ENCODE data around the gene HELB. TPM values are rescaled to one million over a fixed set of nuclear protein-coding genes. Genes with fewer than 3 reads are reported as not detected.

Gene HELB
- total and polyA plus RNA-seq, 2 of the 8 experiments (the other 6 are each of a cell fraction or from before 2014, with no cell fraction given): 1.8 to 7.6 TPM

DNA sequence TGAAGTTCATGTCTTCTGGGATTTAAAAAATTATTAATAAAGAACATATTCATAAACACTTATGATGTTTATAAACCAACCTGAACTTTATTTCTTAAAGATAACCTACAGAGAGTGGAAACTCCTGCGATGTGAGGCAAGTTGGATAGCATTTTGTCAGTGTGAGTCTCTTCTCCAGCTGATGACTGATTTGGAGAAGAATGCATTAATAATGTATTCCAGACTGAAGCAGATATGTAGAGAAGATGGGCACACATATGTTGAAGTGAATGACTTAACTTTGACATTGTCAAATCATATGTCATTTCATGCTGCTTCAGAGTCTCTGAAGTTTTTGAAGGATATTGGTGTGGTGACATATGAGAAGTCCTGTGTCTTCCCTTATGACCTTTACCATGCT, 7.3 kb downstream of the HELB start:
- H2AFZ ChIP-seq (ENCODE audit: low read length): no peak overlapping the region
- H2BK15ac ChIP-seq (ENCODE audit: low read length): no peak overlapping the region
- no peaks in the 10 kb centered on the region for H3K23me2 ChIP-seq (ENCODE audit: low read depth, low read length)
- H3K79me2 ChIP-seq (ENCODE audit: control insufficient read depth in 1 of 2, insufficient read depth in 2 of 2, low read length in 2 of 2): 0 out of 4 replicates have a peak, but pooled peaks cover 0 to 3% of the 10 kb centered on the region in 2 experiments
- H2AK5ac ChIP-seq (ENCODE audit: low read depth, low read length): no peak overlapping the region
- no peak overlapping the region for H3K9ac ChIP-seq (replicated peaks in 1 of 4; ENCODE audit: extremely low read depth in 1 of 4, low read depth in 3 of 4, low read length in 3 of 4)
- H3K36me3 ChIP-seq (ENCODE audit: control insufficient read depth in 2 of 4, insufficient read depth in 4 of 4, low read length in 3 of 4): peaks cover 0 to 36% (median 15%) of the 10 kb centered on the region in 4 experiments; a peak in 6 of 8 replicates
- no peak overlapping the region for H3K4me3 ChIP-seq (ENCODE audit: extremely low read depth in 1 of 4, insufficient read depth in 2 of 4, low read depth in 3 of 4, low read length in 4 of 4)
- FAIRE-seq: no peak
- no peaks in the 10 kb centered on the region for H4K20me1 ChIP-seq (replicated peaks in 1 of 2; ENCODE audit: control insufficient read depth in 1 of 2, insufficient read depth in 2 of 2, low read length in 2 of 2)
- DNase-seq (ENCODE audit: low read depth in 1 of 2, low spot score in 2 of 2): no peak
- no peak overlapping the region for H3K56ac ChIP-seq (replicated peaks; ENCODE audit: insufficient read length, low read depth, low read length)
- ChIA-PET CTCF (ENCODE audit: partially characterized antibody) (no interaction called here), POLR2A (ENCODE audit: partially characterized antibody) (no interaction called here)
- H3K4ac ChIP-seq (replicated peaks; ENCODE audit: insufficient read length, low read depth, low read length): no peak overlapping the region
- H3K14ac ChIP-seq (ENCODE audit: insufficient read length): no peak overlapping the region
- no peaks in the 10 kb centered on the region for H3K79me1 ChIP-seq (ENCODE audit: low read depth, low read length)
- no peak overlapping the region for H2BK20ac ChIP-seq (ENCODE audit: low read length)
- WGBS, 2 experiments (ENCODE audit: extremely low coverage in 1 of 2, insufficient coverage in 1 of 2, insufficient read length in 1 of 2, insufficient replicate concordance in 2 of 2, low coverage in 1 of 2, low lambda C conversion rate in 2 of 2, missing lambda C conversion rate in 1 of 2): 82% methylated on average over 1 of the region's 1 CpG; no CpG with 5 or more reads in 1 of the 2 experiments
- H3K23ac ChIP-seq (ENCODE audit: insufficient read length): no peak overlapping the region
- no peak overlapping the region for H3K27ac ChIP-seq (ENCODE audit: low read depth, low read length)
- H4K5ac ChIP-seq (ENCODE audit: insufficient read length, low read depth, low read length): no peak overlapping the region
- H2BK5ac ChIP-seq (ENCODE audit: low read depth, low read length): no peak overlapping the region
- H4K8ac ChIP-seq (ENCODE audit: extremely low read depth, insufficient read depth, low read length): no peak overlapping the region
- H3K18ac ChIP-seq (ENCODE audit: extremely low read depth, low read length): no peak overlapping the region
- H2BK120ac ChIP-seq (replicated peaks; ENCODE audit: low read depth, low read length): no peak overlapping the region
- no peaks in the 10 kb centered on the region for H3K4me1 ChIP-seq (replicated peaks in 1 of 4; ENCODE audit: control insufficient read depth in 3 of 4, insufficient read depth in 4 of 4, low read length in 3 of 4)
- H4K91ac ChIP-seq (replicated peaks; ENCODE audit: insufficient read length, low read length): no peak overlapping the region
- H3K27me3 ChIP-seq (replicated peaks in 1 of 4; ENCODE audit: control insufficient read depth in 3 of 4, extremely low read depth in 1 of 4, insufficient read depth in 3 of 4, low read length in 3 of 4): no peaks in the 10 kb centered on the region
- H3K4me2 ChIP-seq (ENCODE audit: insufficient read depth in 1 of 2, low read depth in 2 of 2, low read length in 2 of 2): no peak overlapping the region
- no peak overlapping the region for H2BK12ac ChIP-seq (ENCODE audit: low read depth, low read length)
- no peak for TF ChIP-seq CEBPB (IDR thresholded peaks at IDR 0.05; ENCODE audit: low read depth, low read length)
- TF ChIP-seq KDM4A (IDR thresholded peaks at IDR 0.05; ENCODE audit: low read depth, low read length, severe bottlenecking): no peak
- no peak for TF ChIP-seq RBBP5 (IDR thresholded peaks at IDR 0.05; ENCODE audit: borderline replicate concordance, low read depth, low read length)
- no peak for TF ChIP-seq YY1 (IDR thresholded peaks at IDR 0.05; ENCODE audit: low read depth, low read length)
- TF ChIP-seq HDAC6 (IDR thresholded peaks at IDR 0.05; ENCODE audit: low read depth, low read length): no peak
- TF ChIP-seq RNF2 (IDR thresholded peaks at IDR 0.05; ENCODE audit: borderline replicate concordance, low read depth, low read length, missing control alignments, poor library complexity, severe bottlenecking): no peak
- no peak for TF ChIP-seq EZH2 (IDR thresholded peaks at IDR 0.05; ENCODE audit: low read depth, low read length, severe bottlenecking)
- TF ChIP-seq CTBP2 (IDR thresholded peaks at IDR 0.05; ENCODE audit: borderline replicate concordance, insufficient read depth, insufficient read length, low read length): no peak
- no peaks in the 10 kb centered on the region for H3K9me3 ChIP-seq (ENCODE audit: insufficient read depth in 2 of 2, low read depth in 1 of 2, low read length in 1 of 2)
